Colonic mucosa (tissue), 4 donors: ENCODE measurements around the gene IL1RAPL1. TPM values are rescaled to one million over a fixed set of nuclear protein-coding genes. Genes with fewer than 3 reads are reported as not detected.

ENCODE experiments used
- DNase-seq: peaks from one replicate; pipeline ENCODE4 v3.0.0-alpha.2; 2020
- H3K27ac ChIP-seq: fragments of 200-600 bp; one replicate; pipeline ENCODE4 v1.8.0; 2021
- H3K27me3 ChIP-seq: fragments of 200-600 bp; one replicate; pipeline ENCODE4 v1.8.0; 2021
- H3K36me3 ChIP-seq: fragments of 200-600 bp; one replicate; pipeline ENCODE4 v1.8.0; 2021
- H3K4me1 ChIP-seq: fragments of 200-600 bp; one replicate; pipeline ENCODE4 v1.8.0; 2021; ENCODE audit warnings: mild to moderate bottlenecking
- H3K4me3 ChIP-seq: fragments of 200-600 bp; one replicate; pipeline ENCODE4 v1.8.0; 2021
- H3K9ac ChIP-seq, 2 donors: one replicate each; pipeline ENCODE4 v1.7.0; 2013; ENCODE audit warnings: control low read depth in 2 of 2, low read depth in 2 of 2, low read length in 2 of 2
- H3K9me3 ChIP-seq: fragments of 200-600 bp; one replicate; pipeline ENCODE4 v1.8.0; 2021
- CTCF ChIP-seq: fragments of 200-600 bp; IDR thresholded peaks from one replicate; pipeline ENCODE4 v1.8.0; 2022; ENCODE audit warnings: antibody characterized with exemption, mild to moderate bottlenecking
- intact Hi-C: fragments of 100-400 bp; cut with DNase I; formaldehyde crosslinking; loops from one replicate; pipeline ENCODE4 v1.14.1; 2022
- total RNA-seq, 2 donors: library from RNA; stranded (reverse); fragmentation: NEBNext Ultra II Directional in 1 of 2; extraction: Animal tissue kit (Norgen Biotek cat#: 25700) in 1 of 2; gene quantifications; one replicate each; pipeline ENCODE4 v1.2.1, GENCODE V29; 2021
- donor health status: healthy.
- donor health status: DM: no; HTN: no; CAD: no.
- donor health status: DM: no; HTN: no; CAD: no.

Gene IL1RAPL1
- total RNA-seq, 2 donors from 2014 or later: 0.10 to 0.24 TPM

- TF ChIP-seq CTCF: no peak
- no peaks in the 10 kb centered on the region for H3K4me1 ChIP-seq
- no peak for DNase-seq
- H3K36me3 ChIP-seq: no peaks in the 10 kb centered on the region
- no peak overlapping the region for H3K9ac ChIP-seq
- no peaks in the 10 kb centered on the region for H3K9me3 ChIP-seq
- intact Hi-C loops: no loop called here
- no peak overlapping the region for H3K4me3 ChIP-seq
- no peak overlapping the region for H3K27ac ChIP-seq
- H3K27me3 ChIP-seq: no peaks in the 10 kb centered on the region
Observed at GRCh38 chrX:29699239-29699638, 1112.0 kb downstream of the IL1RAPL1 start.

- no peaks in the 10 kb centered on the region for H3K36me3 ChIP-seq
- no peaks in the 10 kb centered on the region for H3K27me3 ChIP-seq
- no peak for DNase-seq
- no peak overlapping the region for H3K27ac ChIP-seq
- no peak overlapping the region for H3K4me3 ChIP-seq
- H3K9ac ChIP-seq: no peak overlapping the region
- H3K9me3 ChIP-seq: no peaks in the 10 kb centered on the region
- TF ChIP-seq CTCF: no peak
- intact Hi-C loops: no loop called here
- no peaks in the 10 kb centered on the region for H3K4me1 ChIP-seq
Observed at GRCh38 chrX:29707088-29707487, 1119.8 kb downstream of the IL1RAPL1 start.

GRCh38 chrX:29721152-29721551, 1133.9 kb downstream of the IL1RAPL1 start:
- H3K4me3 ChIP-seq: no peak overlapping the region
- DNase-seq: no peak
- no peak for TF ChIP-seq CTCF
- no peaks in the 10 kb centered on the region for H3K36me3 ChIP-seq
- intact Hi-C loops: no loop called here
- no peak overlapping the region for H3K9ac ChIP-seq
- no peaks in the 10 kb centered on the region for H3K4me1 ChIP-seq
- H3K27ac ChIP-seq: no peak overlapping the region
- H3K9me3 ChIP-seq: no peaks in the 10 kb centered on the region
- H3K27me3 ChIP-seq: no peaks in the 10 kb centered on the region

GRCh38 chrX:29724316-29724715, 1137.1 kb downstream of the IL1RAPL1 start:
- Histone ChIP-seq H3K27ac (no peak overlapping the region), H3K9me3 (no peaks in the 10 kb centered on the region), H3K4me1 (no peaks in the 10 kb centered on the region), H3K9ac (no peak overlapping the region), H3K36me3 (no peaks in the 10 kb centered on the region), H3K27me3 (no peaks in the 10 kb centered on the region), H3K4me3 (no peak overlapping the region)
- intact Hi-C loops: no loop called here
- no peak for TF ChIP-seq CTCF
- DNase-seq: no peak

GRCh38 chrX:29726811-29727210, 1139.6 kb downstream of the IL1RAPL1 start:
- no peak overlapping the region for H3K27ac ChIP-seq
- H3K4me1 ChIP-seq: no peaks in the 10 kb centered on the region
- no peaks in the 10 kb centered on the region for H3K36me3 ChIP-seq
- intact Hi-C loops: no loop called here
- H3K9me3 ChIP-seq: no peaks in the 10 kb centered on the region
- H3K27me3 ChIP-seq: no peaks in the 10 kb centered on the region
- TF ChIP-seq CTCF: no peak
- no peak overlapping the region for H3K4me3 ChIP-seq
- no peak overlapping the region for H3K9ac ChIP-seq
- no peak for DNase-seq

- DNase-seq: no peak
- Histone ChIP-seq H3K27ac (no peak overlapping the region), H3K9me3 (no peaks in the 10 kb centered on the region), H3K9ac (no peak overlapping the region), H3K36me3 (no peaks in the 10 kb centered on the region), H3K27me3 (no peaks in the 10 kb centered on the region), H3K4me1 (no peaks in the 10 kb centered on the region), H3K4me3 (no peak overlapping the region)
- no peak for TF ChIP-seq CTCF
- intact Hi-C loops: no loop called here
Observed at GRCh38 chrX:29728639-29729038, 1141.4 kb downstream of the IL1RAPL1 start.
